Fibroblast of lung (primary cell): ENCODE results near the gene SLC16A4.

Experiments used
- CTCF ChIP-seq, 2 donors: IDR thresholded peaks in 1 of 2; conservative IDR thresholded peaks in 1 of 2; 1 replicate in 1 of 2; 2 replicates in 1 of 2; pipeline ENCODE4 v1.5.1; 2011 to 2012; ENCODE audit warnings: low read length in 2 of 2, control low read depth in 1 of 2, inconsistent platforms in 1 of 2, low read depth in 1 of 2, mild to moderate bottlenecking in 1 of 2
- EZH2 ChIP-seq: IDR thresholded peaks from 2 replicates; pipeline ENCODE4 v1.5.1; 2012; ENCODE audit warnings: low read length, control low read depth, mild to moderate bottlenecking; ENCODE audit errors: missing control alignments

- TF ChIP-seq CTCF (conservative IDR thresholded peaks at IDR 0.05 in 1 of 2, IDR thresholded peaks at IDR 0.05 in 1 of 2; ENCODE audit: low read depth in 1 of 2, low read length in 2 of 2) (no peak), EZH2 (no peak)
These were observed 13.0 kb upstream of the SLC16A4 start for GRCh38 chr1:110403805-110404204.
